ENCODE results near the gene KLK13.

Gene KLK13

GRCh38 chr19:51025809-51026553 lies 38.9 kb downstream of the KLK13 start:
- no peak for DNase-seq (ENCODE audit: extremely low spot score, insufficient read length, low read depth)

GRCh38 chr19:51025401-51025800 lies 39.5 kb downstream of the KLK13 start:
- FAIRE-seq (no peak), DNase-seq (ENCODE audit: extremely low spot score, insufficient read length, low read depth) (no peak)

More at GRCh38 chr19:51025809-51026553, 38.9 kb downstream of the KLK13 start:
- no peak for FAIRE-seq

GRCh38 chr19:51024924-51025323 lies 40.0 kb downstream of the KLK13 start:
- FAIRE-seq: no peak
- DNase-seq (ENCODE audit: extremely low spot score, insufficient read length, low read depth): no peak

GRCh38 chr19:51023946-51024345 lies 40.9 kb downstream of the KLK13 start:
- FAIRE-seq (no peak), DNase-seq (ENCODE audit: extremely low spot score, insufficient read length, low read depth) (no peak)

DNA sequence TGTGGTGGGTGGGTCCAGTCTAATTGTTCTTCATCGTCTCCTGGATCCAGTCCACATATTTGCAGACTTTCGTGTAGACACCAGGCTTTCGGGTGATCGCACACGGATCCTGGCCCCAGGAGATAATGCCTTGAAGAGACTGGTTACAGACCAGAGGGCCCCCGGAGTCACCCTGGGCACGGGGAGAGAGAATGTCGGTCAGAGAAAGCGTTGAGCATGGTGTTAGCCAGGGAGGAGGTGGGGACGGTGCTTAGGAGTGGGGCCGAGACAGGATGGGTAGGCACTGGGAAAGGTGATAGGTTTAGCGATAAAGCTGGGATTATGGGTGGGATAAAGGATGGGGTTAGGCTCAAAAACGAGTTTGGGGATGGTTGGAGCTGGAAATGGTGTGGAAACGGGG lies 42.4 kb downstream of the KLK13 start:
- DNase-seq (ENCODE audit: extremely low spot score, insufficient read length, low read depth): no peak
- FAIRE-seq: no peak

DNA sequence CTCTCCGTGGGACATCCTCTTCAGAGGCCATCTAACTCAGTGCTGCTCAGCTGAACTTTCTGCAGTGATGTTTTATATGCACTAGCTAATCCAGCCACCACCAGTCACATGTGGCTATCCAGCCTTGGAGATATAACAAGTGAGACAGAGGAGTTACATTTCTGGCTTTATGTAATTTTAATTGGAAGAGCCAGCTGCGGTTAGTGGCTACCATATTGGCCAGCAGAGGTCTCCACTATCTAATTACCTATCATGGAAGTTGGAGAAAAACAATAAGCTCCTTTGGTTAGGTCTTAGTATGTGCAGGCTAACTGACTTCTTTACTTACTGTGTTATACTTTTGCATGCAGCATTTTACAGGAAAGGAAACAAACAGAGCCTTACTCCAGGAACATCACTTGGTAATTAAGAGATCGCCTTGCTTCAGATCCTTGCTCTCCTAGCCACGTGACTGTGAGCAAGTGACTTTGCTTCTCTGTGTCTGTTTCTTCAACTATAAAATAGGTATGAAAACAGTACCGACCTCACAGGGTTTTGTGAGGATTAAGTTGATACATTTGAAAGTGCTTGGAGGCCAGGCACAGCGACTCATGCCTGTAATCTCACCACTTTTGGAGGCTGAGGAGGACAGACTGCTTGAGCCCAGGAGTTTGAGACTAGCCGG lies 43.8 kb downstream of the KLK13 start:
- DNase-seq (ENCODE audit: extremely low spot score, insufficient read length, low read depth): no peak
- FAIRE-seq: peak; percentile 56

- FAIRE-seq: no peak
- DNase-seq (ENCODE audit: extremely low spot score, insufficient read length, low read depth): no peak
Observed at GRCh38 chr19:51019544-51019925, 45.4 kb downstream of the KLK13 start, which contains the start of gene KLK10. KLK10 (minus strand) TSS chr19:51019709; CDS start chr19:51019130, 579 bp downstream.

GRCh38 chr19:51018745-51019543 lies 45.9 kb downstream of the KLK13 start:
- DNase-seq (ENCODE audit: extremely low spot score, insufficient read length, low read depth): no peak
- no peak for FAIRE-seq

DNA sequence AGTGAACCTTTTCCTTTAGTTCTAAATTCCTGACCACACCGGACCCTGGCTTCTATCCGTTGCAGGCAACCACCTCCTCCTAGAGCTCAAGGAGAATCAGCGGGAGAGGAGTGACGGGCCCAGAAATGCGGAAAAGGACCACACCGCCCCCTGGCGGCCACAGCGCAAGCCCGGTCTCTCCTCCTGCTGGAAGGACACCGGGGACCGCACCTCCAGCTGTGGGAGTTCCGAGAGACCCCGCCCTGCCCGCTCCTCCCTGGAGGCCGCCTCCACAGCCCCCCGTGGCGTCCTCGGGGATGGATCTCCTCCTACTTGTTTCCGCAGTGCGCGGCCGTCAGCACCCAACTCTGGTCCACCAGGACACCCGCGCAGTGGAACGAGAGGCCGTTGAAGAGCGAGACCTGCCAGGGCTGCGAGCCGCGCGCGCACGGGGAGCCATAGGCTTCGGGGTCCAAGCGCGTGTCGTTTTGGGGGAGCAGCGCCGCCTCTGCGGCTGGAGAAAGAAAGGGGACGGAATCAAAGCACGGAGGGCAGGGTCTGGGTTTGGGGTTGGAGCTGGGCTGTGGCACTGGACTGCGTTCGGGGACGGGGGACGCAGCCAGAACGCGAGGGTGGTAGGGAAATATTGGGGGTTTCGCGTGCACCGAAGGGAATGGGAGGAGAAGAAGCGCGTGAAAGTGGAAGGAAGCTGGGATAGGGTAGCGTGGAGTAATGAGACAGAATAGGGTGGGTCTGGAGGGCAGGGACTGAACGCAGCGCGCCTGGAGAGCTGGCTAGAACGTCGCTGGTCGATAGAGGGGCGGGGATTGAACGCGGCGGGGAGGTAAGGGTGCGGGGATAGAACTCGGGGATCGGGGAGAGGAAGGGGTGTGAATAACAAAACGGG lies 47.9 kb downstream of the KLK13 start:
- DNase-seq (ENCODE audit: extremely low spot score, insufficient read length, low read depth) (no peak), FAIRE-seq (no peak)

- DNase-seq (ENCODE audit: extremely low spot score, insufficient read length, low read depth): no peak
- FAIRE-seq: no peak
Observed at GRCh38 chr19:51015691-51016267, 49.1 kb downstream of the KLK13 start.

- FAIRE-seq: no peak
- no peak for DNase-seq (ENCODE audit: extremely low spot score, insufficient read length, low read depth)
Observed at GRCh38 chr19:51014242-51014641, 50.6 kb downstream of the KLK13 start.

GRCh38 chr19:51012661-51013190 lies 52.2 kb downstream of the KLK13 start:
- no peak for DNase-seq (ENCODE audit: extremely low spot score, insufficient read length, low read depth)
- no peak for FAIRE-seq

DNA sequence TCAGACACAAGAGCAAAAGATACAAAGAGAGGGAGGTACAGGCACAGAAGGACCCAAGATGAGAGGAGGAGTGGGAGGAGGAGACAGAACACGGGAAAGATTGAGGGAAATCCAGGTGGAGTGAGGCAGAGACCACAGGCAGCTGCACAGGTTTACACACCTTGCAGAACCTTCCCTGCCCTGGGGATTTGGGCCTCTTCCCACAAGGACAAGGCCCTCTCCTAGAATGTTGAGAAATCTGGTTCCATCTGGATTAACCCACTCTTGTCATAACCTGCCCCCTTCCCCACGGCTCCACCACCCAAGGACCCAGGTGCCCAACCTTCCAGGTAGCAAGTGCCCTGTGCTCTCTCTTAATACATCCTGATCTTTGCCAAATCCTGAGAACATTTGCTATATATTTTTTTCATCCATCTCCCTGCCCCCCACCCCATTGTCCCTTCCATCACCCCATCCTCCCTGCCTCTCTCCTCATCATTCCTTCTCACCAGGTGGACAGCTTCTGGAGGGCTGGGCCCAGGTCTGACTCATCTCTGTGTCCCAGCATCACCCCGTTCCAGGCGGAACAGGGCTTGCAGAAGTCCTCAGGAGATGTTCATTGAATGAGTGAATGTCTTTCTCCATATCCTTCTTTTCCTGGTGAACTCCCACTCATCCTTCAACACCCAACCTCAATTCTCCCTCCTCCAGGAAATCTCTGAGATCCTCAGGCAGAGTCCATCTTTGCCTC lies 54.7 kb downstream of the KLK13 start:
- DNase-seq (ENCODE audit: extremely low spot score, insufficient read length, low read depth): no peak
- FAIRE-seq: no peak

DNA sequence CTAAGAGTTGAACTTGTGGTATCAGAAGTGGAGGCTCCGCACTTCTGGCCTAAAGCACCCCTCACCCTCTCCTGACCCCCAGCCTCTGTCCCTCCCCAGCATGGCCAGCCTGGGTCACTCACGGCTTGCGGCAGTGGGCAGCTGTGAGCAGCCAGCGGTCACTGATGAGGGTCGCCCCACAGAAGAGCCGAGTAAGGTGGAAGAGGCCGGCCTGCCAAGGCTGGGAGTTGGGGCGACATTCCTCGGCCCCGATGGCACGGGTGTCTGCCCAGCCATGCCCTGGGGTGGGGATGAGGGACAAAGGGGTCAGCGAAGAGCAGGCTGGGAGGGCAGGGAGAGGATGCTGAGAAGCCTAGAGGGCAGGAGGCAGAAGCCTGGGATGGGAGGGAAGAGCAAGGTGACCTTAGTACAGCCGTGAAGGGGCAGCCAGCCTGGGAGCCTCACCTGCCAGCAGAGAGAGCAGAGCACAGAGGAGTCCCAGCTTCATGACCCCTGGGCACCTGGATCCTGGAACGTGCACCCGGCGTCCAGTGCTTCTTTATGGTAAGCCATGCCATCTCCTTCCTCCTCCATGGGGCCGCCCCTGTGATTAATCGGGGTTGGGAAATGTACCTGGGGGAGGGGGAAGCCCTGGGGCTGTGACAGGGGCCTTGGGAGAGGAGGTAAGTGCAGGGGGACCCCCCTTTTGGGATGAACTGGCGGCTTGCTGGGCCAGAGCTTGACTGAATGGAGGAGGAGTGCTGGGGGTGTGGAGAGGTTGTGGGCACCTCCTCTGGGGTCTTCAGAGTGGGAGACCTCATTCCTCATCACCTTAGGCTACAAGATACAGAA lies 55.6 kb downstream of the KLK13 start:
- DNase-seq (ENCODE audit: extremely low spot score, insufficient read length, low read depth) (no peak), FAIRE-seq (no peak)

GRCh38 chr19:51007488-51007887 lies 57.4 kb downstream of the KLK13 start:
- FAIRE-seq (no peak), DNase-seq (ENCODE audit: extremely low spot score, insufficient read length, low read depth) (no peak)

DNA sequence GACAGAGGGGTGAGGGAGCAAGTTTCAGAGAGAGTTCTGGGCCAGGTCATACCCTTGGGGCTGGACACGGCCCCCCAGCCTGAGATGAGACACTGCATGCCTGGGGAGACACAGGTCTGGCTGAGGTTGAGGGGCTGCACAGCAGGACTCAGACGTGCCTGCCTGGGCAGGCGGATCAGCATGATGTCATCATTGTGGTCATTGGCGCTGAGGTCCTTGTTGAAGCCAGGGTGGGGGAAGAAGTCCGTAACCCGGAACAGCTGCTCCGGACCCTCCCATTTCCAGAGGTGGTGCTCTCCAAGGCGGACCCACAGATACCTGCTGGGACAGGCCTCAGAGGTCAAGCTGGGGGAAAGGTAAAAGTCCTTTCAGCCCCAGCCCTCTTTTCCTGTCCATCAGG lies 58.5 kb downstream of the KLK13 start:
- FAIRE-seq: no peak

More for the DNA sequence above, 58.5 kb downstream of the KLK13 start:
- no peak for DNase-seq (ENCODE audit: extremely low spot score, insufficient read length, low read depth)
